Measurements from ENCODE around the gene TBC1D22A. TPM values are rescaled to one million over a fixed set of nuclear protein-coding genes. Genes with fewer than 3 reads are reported as not detected.
A peak's percentile ranks its signal among the peaks of the same experiment; 100 is the strongest.

Gene TBC1D22A
- total and polyA plus RNA-seq, 9 of the 15 experiments (the other 6 are each of a cell fraction or from before 2014, with no cell fraction given), result 0.20 to 11.5 (median 5.2) TPM

GRCh38 chr22:46754110-46754799, 8.2 kb upstream of the TBC1D22A start (continued):
- TF ChIP-seq CREM (IDR thresholded peaks at IDR 0.05; ENCODE audit: low read depth) (peak; percentile 79), BCOR (IDR thresholded peaks at IDR 0.05) (no peak), GABPB1 (CRISPR knock-in tag; IDR thresholded peaks at IDR 0.05) (peak; percentile 85), CAMTA2 (CRISPR knock-in tag; conservative IDR thresholded peaks at IDR 0.05) (no peak), EP300 (IDR thresholded peaks at IDR 0.05; ENCODE audit: low read length) (peak; percentile 55; the same call in 1 of the 2 replicates), SP1 (CRISPR knock-in tag; IDR thresholded peaks at IDR 0.05) (no peak), HNRNPLL (IDR thresholded peaks at IDR 0.05; ENCODE audit: low read depth, low read length, poor library complexity, severe bottlenecking) (no peak), E2F3 (CRISPR knock-in tag; IDR thresholded peaks at IDR 0.05) (no peak), ZBTB34 (CRISPR knock-in tag; IDR thresholded peaks at IDR 0.05) (no peak), LEF1 (IDR thresholded peaks at IDR 0.05) (peak; percentile 83), ZNF551 (CRISPR knock-in tag; IDR thresholded peaks at IDR 0.05) (no peak), ZNF121 (CRISPR knock-in tag; conservative IDR thresholded peaks at IDR 0.05) (no peak), SRSF9 (IDR thresholded peaks at IDR 0.05; ENCODE audit: borderline replicate concordance, low read depth, low read length) (no peak), BRCA1 (IDR thresholded peaks at IDR 0.05) (no peak), BRCA1 (CRISPR knock-in tag; IDR thresholded peaks at IDR 0.05) (no peak), GATAD2B (IDR thresholded peaks at IDR 0.05; ENCODE audit: borderline replicate concordance) (no peak), MAFF (IDR thresholded peaks at IDR 0.05; ENCODE audit: low read length) (peak; percentile 46; the same call in 1 of the 2 replicates), FOXA1 (IDR thresholded peaks at IDR 0.05; ENCODE audit: borderline replicate concordance) (no peak), MEIS2 (IDR thresholded peaks at IDR 0.05; ENCODE audit: partially characterized antibody) (peak; percentile 53), PHF21A (IDR thresholded peaks at IDR 0.05; ENCODE audit: borderline replicate concordance, low read depth) (no peak), ZNF197 (CRISPR knock-in tag; IDR thresholded peaks at IDR 0.05; ENCODE audit: low read depth) (peak; percentile 20; the same call in 1 of the 2 replicates), POLR2A (conservative IDR thresholded peaks at IDR 0.05) (peak; percentile 64; the same call in 1 of the 2 replicates), YBX1 (IDR thresholded peaks at IDR 0.05) (no peak), PML (IDR thresholded peaks at IDR 0.05; ENCODE audit: low read length) (no peak), GATAD2A (IDR thresholded peaks at IDR 0.05) (no peak), POLR3G (IDR thresholded peaks at IDR 0.05; ENCODE audit: extremely low read depth, insufficient read length, insufficient replicate concordance) (no peak), SMARCC2 (IDR thresholded peaks at IDR 0.05; ENCODE audit: low read depth) (no peak; the same call in 1 of the 2 replicates), XRCC5 (IDR thresholded peaks at IDR 0.05; ENCODE audit: low read depth, low read length) (no peak), HNRNPH1 (optimal IDR thresholded peaks at IDR 0.05; ENCODE audit: low read depth, low read length) (no peak), JUNB (CRISPR knock-in tag; conservative IDR thresholded peaks at IDR 0.05) (no peak), ZSCAN32 (CRISPR knock-in tag; IDR thresholded peaks at IDR 0.05) (no peak), NONO (IDR thresholded peaks at IDR 0.05; ENCODE audit: low read depth in 2 of 2, low read length in 1 of 2) (no peak), ZBTB26 (CRISPR knock-in tag; IDR thresholded peaks at IDR 0.05) (no peak)

Measured in K562 (cell line).